Spinal cord (tissue), 10 donors: ENCODE measurements around the gene LIF. TPM values are rescaled to one million over a fixed set of nuclear protein-coding genes. Genes with fewer than 3 reads are reported as not detected.

Experiments used
- DNase-seq, 6 donors: peaks; one replicate each; pipeline versions ENCODE4 v3.0.0 to v3.0.0-alpha.2; 2013 to 2015; ENCODE audit warnings: low spot score in 6 of 6, low read depth in 4 of 6
- H3K27ac ChIP-seq: one replicate; pipeline ENCODE4 v1.5.1; 2013; ENCODE audit warnings: low read depth, low read length, control low read depth
- H3K27me3 ChIP-seq: one replicate; pipeline ENCODE4 v1.6.1; 2013; ENCODE audit warnings: low read length; ENCODE audit not compliant: control insufficient read depth, insufficient read depth
- H3K36me3 ChIP-seq: one replicate; pipeline ENCODE4 v1.6.1; 2013; ENCODE audit warnings: low read length; ENCODE audit not compliant: control insufficient read depth, insufficient read depth
- H3K4me1 ChIP-seq: one replicate; pipeline ENCODE4 v1.6.1; 2013; ENCODE audit warnings: low read length; ENCODE audit not compliant: control insufficient read depth, insufficient read depth
- H3K4me3 ChIP-seq: one replicate; pipeline ENCODE4 v1.5.1; 2013; ENCODE audit warnings: low read depth, low read length, control low read depth
- H3K9me3 ChIP-seq: one replicate; pipeline ENCODE4 v1.6.1; 2013; ENCODE audit warnings: low read length; ENCODE audit not compliant: control insufficient read depth, insufficient read depth
- WGBS: methylation state at CpG from one replicate; pipeline ENCODE4 v1.1.5; 2013; ENCODE audit warnings: missing lambda C conversion rate; ENCODE audit not compliant: insufficient coverage; 5-methylcytosine and 5-hydroxymethylcytosine counted together
- polyA plus RNA-seq, 2 donors: library from polyadenylated mRNA; unstranded; fragments of 120-200 nt; gene quantifications; one replicate each; pipeline ENCODE4 v1.2.1, GENCODE V29; 2013; ENCODE audit not compliant: insufficient read length in 2 of 2
- total RNA-seq, 2 donors: library from RNA; depleted of rRNA in 1 of 2; stranded (reverse); fragments of 120-200 nt in 1 of 2; fragments of >200 nt in 1 of 2; gene quantifications; one replicate each; pipeline versions ENCODE4 v1.2.3 to v1.2.4, GENCODE V29; 2013 to 2014
- donor health status: healthy.

Gene LIF
- total and polyA plus RNA-seq, 4 donors = 0.20 to 0.84 (median 0.53) TPM

- Histone ChIP-seq H3K4me3 (no peak overlapping the region), H3K4me1 (peaks cover 25% of the 10 kb centered on the region), H3K27me3 (no peaks in the 10 kb centered on the region), H3K36me3 (no peaks in the 10 kb centered on the region), H3K9me3 (no peaks in the 10 kb centered on the region), H3K27ac (no peak overlapping the region)
- DNase-seq = no peak
- 96% methylated on average over 3 of the region's 3 CpGs for whole genome bisulfite sequencing
These were observed 16.2 kb downstream of the LIF start for GRCh38 chr22:30230330-30230729.

GRCh38 chr22:30228509-30229359 lies 17.8 kb downstream of the LIF start:
- peak in 1 of 6 donors; percentile 24 for DNase-seq

GRCh38 chr22:30227438-30228228 lies 18.9 kb downstream of the LIF start:
- WGBS = 100% methylated on average over 1 of the region's 4 CpGs
- no peaks in the 10 kb centered on the region for H3K36me3 ChIP-seq
- no peak overlapping the region for H3K27ac ChIP-seq
- no peaks in the 10 kb centered on the region for H3K27me3 ChIP-seq
- H3K4me3 ChIP-seq = no peak overlapping the region
- H3K9me3 ChIP-seq = no peaks in the 10 kb centered on the region
- H3K4me1 ChIP-seq = peaks cover 13% of the 10 kb centered on the region
- DNase-seq = no peak

More at GRCh38 chr22:30228509-30229359, 17.8 kb downstream of the LIF start:
- Histone ChIP-seq H3K4me1 (peaks cover 16% of the 10 kb centered on the region), H3K4me3 (no peak overlapping the region), H3K27me3 (no peaks in the 10 kb centered on the region), H3K9me3 (no peaks in the 10 kb centered on the region), H3K27ac (no peak overlapping the region), H3K36me3 (no peaks in the 10 kb centered on the region)
- 70% methylated on average over 9 of the region's 21 CpGs for WGBS

GRCh38 chr22:30226192-30226832 lies 20.2 kb downstream of the LIF start:
- WGBS = 81% methylated on average over 11 of the region's 11 CpGs
- H3K27me3 ChIP-seq = no peaks in the 10 kb centered on the region
- H3K9me3 ChIP-seq = no peaks in the 10 kb centered on the region
- peaks cover 10% of the 10 kb centered on the region for H3K4me1 ChIP-seq
- no peak overlapping the region for H3K4me3 ChIP-seq
- H3K36me3 ChIP-seq = no peaks in the 10 kb centered on the region
- H3K27ac ChIP-seq = no peak overlapping the region
- DNase-seq = no peak

GRCh38 chr22:30225220-30225927 lies 21.2 kb downstream of the LIF start:
- H3K27ac ChIP-seq = no peak overlapping the region
- H3K4me1 ChIP-seq = peaks cover 10% of the 10 kb centered on the region
- DNase-seq = no peak
- no peaks in the 10 kb centered on the region for H3K27me3 ChIP-seq
- H3K36me3 ChIP-seq = no peaks in the 10 kb centered on the region
- WGBS = 97% methylated on average over 6 of the region's 7 CpGs
- no peak overlapping the region for H3K4me3 ChIP-seq
- no peaks in the 10 kb centered on the region for H3K9me3 ChIP-seq

- DNase-seq = no peak
- 46% methylated on average over 10 of the region's 11 CpGs for WGBS
- H3K4me1 ChIP-seq = peaks cover 10% of the 10 kb centered on the region
- no peaks in the 10 kb centered on the region for H3K9me3 ChIP-seq
- H3K27ac ChIP-seq = no peak overlapping the region
- H3K36me3 ChIP-seq = no peaks in the 10 kb centered on the region
- no peaks in the 10 kb centered on the region for H3K27me3 ChIP-seq
- no peak overlapping the region for H3K4me3 ChIP-seq
These were observed 22.2 kb downstream of the LIF start for GRCh38 chr22:30224161-30224857.

GRCh38 chr22:30223303-30223702 lies 23.3 kb downstream of the LIF start:
- Histone ChIP-seq H3K4me3 (no peak overlapping the region), H3K27me3 (no peaks in the 10 kb centered on the region), H3K4me1 (peaks cover 5% of the 10 kb centered on the region), H3K36me3 (no peaks in the 10 kb centered on the region), H3K9me3 (no peaks in the 10 kb centered on the region), H3K27ac (no peak overlapping the region)
- 54% methylated on average over 14 of the region's 15 CpGs for WGBS
- no peak for DNase-seq

- no peaks in the 10 kb centered on the region for H3K36me3 ChIP-seq
- H3K4me3 ChIP-seq = no peak overlapping the region
- WGBS = 74% methylated on average over 2 of the region's 4 CpGs
- no peaks in the 10 kb centered on the region for H3K27me3 ChIP-seq
- H3K9me3 ChIP-seq = no peaks in the 10 kb centered on the region
- no peak for DNase-seq
- no peak overlapping the region for H3K27ac ChIP-seq
- H3K4me1 ChIP-seq = peaks cover 15% of the 10 kb centered on the region
These were observed 24.2 kb downstream of the LIF start for GRCh38 chr22:30222321-30222720.
